Activated CD8-positive, alpha-beta memory T cell treated with anti-CD3 and anti-CD28 coated beads, Interleukin-2, amount 50 U/mL, for 1 hour (primary cell): ENCODE measurements around the gene KCNK1.

Source experiments
- DNase-seq: peaks from one replicate; pipeline ENCODE4 v3.0.0-alpha.2; 2020; ENCODE audit errors: extremely low read depth

Gene KCNK1

DNA sequence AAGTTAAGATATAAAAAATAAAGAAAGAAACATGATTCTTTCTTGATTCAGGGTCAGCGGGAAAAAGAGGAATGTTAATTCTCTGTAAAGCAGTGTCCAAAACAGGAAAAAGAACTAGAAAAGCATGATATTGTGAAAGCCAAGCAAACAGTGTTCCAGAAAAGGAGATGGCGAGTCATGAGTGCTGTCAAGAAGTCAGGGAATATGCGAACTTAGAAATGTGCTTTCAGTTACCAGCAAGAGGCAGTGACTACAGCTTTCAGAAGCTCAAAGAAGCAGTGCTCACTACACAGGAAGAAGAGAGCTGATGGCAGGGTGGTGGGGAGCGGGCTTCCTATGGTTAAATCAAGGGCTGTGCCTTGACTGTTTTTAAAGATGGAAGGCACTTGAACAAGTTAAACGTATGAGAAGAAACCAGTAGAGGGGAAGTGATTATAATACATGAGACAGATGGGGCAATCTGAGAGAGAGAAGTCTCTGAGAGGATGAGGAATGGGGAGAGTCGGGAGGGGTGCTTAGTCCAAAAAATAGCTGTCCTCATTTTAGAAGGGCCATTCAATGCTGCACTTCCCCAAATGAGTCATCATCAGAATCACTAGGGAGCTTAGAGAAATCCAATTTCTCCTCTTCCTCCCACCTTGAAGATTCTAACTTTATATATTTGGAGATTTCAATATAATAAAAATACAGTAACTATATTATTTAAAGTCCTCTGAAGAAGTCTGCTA lies 90.4 kb downstream of the KCNK1 start:
- no peak for DNase-seq

DNA sequence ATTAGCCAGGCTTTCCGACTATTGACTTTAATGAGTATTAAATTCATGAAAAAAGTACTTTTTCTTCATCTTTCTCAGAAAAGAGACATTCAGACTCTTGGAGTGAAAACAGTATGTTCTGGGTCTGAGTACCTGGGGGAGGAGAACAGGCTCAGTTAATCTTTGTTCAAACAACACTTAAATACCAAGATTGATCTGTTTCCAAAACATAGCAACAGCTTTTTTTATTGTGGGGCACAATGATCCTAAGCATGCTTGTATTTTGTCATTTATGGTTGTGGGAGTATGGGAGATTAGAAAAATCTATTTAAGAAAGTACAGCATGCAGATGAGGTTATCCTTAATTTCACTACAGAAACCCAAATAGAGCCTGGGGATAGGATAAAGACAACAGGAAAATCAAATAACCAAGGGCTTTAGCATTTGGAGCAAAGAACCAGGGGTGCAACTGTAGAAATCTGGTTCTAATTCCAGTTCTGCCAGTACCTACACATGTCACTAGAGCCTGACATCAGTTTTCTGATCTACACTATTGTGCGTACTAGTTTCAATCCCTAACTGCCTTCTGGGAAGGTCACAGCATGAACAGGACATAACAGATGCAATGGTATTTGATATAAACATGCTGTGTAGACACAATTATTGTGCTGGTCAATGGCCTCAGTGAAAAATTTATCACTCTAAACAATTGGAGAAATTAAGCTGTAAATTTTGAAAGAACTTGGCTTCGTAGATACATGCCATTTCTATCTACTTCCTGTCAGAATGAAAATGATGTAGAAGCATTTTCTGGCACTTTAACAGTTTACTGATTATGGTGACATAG lies 91.2 kb downstream of the KCNK1 start:
- DNase-seq: no peak

DNA sequence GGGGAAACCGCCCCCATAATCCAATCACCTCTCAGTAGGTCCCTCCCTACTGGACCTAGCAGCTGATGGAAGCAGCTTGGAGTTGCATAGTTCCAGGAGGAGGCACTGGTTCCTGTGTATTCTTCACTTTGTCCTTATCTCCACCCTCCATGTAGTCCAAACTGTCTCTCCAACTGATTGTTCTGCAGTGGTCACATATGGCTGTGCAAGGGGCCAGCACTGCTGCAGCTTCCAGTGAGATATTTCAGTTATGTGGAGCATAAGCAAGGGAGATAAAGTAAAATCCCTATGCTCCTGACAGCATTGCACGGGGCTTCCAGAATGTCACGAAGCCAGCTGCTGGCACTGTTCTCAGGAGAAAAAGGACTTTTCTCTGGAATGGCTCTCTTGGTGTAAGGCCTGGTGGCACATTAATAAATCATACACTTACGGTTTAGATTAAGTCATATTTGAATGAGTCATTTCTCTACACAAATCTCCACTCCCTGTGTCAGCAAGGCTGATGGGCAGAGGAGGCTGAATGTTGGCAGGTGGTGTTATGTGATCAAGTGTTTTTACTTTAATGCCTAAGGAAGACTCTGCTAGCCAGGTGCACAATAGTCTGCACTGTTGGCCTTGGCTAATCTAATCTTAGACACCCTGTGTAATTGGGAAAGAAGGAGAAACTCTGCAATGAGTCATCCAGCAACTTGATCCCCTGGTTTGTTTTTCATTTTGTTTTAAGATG lies 93.4 kb downstream of the KCNK1 start:
- DNase-seq: no peak

DNA sequence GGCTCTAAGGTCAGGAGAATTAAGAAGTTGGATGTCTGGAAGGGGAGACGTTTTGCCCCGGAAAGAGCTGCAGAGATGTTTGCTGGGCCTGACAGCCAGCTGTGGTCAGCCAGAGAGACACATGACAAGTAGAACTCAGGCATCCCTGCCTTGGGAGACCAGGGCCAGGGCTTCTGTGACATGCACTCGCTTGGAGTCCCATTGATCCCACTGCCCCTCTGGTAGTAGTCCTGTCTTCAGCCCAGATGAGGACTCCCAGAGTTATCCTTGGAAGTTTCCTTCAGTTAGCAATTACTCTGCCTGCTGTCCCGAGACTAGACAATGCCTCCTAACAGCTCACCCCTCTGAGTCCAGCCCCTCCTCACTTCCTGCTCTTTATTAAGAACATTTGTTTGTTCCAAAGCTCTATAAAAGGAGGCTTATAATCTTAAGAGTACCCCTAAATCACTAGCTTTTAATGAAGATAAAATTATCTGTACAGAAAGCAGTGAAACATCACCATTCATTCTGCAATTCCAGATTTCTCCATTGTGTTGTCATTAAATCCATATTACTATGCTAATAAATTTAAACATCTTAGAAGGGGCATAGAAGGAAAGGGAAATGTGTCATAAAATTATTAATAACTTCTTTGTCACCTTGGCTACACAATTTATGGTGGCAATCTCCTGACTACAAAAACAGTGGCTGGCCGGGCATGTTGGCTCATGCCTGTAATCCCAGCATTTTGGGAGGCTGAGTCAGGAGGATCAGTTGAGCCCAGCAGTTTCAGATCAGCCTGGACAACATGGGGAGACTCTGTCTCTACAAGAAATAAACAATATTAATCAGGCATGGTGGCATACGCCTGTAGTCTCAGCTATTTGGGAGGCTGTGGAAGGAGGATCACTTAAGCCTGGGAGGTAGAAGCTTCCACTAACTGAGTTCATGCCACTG lies 94.2 kb downstream of the KCNK1 start:
- no peak for DNase-seq

DNA sequence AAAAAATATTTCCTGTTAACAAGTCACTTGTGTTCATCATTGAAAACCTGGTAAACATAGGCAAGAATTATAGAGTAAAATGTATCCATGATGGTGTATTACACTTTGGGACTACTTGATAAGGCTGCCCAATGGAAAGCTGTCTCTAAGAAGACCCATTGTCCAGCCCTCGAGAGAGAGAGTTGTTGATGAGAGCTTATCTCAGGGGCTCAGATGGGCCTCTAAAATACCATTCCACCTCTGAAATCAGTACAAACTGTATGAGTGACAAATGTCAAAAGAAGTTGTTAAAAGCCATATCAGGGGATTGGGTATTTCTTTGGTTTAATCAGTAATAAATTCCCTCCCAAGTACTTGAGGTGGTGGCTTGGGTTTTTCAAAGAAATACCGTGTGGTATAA lies 96.1 kb downstream of the KCNK1 start:
- no peak for DNase-seq

DNA sequence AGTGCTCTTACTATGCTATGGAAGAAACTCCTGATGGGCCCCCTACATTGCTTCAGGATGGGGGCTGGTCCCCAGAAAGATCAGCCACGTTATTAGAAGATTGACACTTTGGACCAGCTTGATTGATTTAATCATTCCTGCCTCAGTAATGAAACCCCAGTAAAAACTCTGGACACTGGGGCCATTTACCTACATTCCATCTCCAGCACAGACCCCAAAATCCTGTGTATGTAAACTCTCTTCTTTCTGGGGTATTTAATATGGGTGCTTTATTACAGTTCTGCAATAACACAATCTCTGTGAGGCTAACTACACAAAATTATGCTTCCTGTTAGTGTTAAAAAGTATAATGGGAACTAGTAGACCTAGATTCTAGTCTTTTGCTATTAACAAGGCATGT lies 96.6 kb downstream of the KCNK1 start:
- no peak for DNase-seq

DNA sequence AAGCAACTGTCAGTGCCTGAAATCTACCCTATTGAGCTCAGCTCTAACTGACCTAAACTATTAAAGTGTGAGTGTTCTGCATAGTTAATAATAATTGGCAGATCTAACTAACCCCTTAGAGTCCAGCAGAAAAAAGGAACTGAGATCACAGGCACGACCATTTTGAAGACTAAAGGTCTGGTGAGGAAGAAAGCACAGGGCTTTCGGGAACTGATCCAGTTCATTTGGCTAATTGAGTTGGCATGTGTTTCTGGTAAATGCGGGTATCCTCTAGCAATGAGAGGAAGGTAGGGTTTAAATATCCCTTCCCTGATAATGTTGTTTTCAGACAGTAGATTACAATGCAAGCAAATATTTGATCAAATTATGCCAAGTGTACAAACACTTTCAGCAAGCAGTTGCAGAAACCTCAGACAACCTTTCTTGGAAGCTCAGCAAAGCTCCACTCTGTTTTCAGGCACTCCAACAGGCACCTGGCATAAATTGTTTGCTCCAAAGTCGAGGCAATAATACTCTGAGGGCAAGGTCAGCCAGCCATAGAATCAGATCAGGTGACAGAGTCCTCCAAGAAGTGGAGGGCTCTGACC lies 100.8 kb downstream of the KCNK1 start:
- DNase-seq: no peak

DNA sequence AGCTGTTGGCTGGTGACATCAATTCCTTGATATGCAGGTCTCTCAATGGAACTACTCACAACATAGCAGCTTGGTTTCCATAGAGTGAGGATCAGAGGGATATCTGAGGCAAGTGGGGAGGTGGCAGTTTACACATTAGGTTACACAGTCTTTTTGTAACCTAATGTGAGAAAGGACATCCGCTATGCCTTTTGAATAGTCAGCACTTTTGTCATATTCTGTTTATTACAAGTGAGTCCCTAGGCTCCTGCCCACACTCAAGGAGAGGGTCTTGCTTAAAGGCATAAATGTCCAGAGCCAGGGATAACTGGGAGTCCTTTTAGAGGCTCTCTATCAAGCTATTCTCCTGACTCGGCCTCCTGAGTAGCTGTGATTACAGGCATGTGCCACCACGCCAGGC lies 104.2 kb downstream of the KCNK1 start:
- DNase-seq: no peak

DNA sequence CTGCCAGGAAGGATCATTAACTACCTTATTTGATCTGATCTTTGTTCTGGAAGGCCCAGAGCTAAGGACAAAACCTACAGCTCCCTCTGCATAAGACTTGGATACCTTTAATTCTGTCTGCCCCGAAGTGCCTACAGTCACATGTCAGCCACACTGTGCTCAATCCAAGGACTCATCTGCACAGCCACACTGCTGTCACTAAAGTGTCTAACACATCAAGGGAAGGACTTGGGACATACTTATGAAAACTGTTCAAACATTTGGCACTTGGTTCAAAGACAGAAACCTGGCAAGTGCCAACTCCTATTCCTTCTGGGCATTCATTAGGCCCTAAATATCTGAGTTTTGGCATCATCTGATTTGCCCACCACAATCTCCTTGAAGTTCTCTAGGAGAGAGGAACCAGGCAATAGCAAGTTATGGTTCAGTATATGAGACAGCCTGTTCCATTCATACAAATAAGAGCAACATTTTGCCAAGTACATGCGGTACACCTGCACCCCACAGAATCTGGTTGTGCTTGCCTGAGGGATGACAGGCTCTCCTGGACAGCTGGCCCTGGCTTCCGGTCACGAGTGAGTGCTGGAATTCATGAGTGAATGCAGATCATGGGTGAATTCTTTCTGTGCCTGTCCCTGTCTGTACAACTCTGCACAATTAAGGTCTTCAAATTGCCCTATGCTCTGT lies 105.9 kb downstream of the KCNK1 start:
- DNase-seq: no peak

DNA sequence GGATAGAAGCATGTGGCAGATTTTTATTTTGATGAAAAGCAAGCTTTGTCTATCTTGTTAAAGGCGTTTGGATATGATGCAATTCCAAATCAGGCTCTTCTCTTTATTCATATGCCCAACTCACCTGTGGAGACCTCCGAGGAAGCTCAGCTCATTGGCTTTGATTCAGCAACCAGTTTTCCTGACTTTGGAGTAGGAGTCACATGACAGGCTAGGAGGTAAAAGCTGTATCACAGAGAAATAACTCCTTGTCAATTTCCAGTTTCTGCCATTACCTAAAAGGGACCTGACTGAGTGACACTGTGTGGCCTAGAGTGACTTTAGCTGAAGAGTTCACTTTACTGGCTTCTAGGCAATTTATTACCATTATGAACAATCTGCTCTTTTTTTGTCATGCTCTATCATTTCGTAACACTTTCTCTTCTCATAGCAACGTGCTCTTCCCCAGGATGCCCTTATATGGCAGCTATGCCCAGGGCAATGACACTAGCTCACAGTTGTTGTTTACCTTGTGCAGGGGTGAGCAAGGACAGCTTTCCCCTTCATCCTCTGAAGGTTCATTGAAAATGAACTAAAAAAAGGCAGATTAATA lies 107.2 kb downstream of the KCNK1 start:
- DNase-seq: no peak
